Measurements from ENCODE around the gene TBX10.

The TBX10 gene

DNA sequence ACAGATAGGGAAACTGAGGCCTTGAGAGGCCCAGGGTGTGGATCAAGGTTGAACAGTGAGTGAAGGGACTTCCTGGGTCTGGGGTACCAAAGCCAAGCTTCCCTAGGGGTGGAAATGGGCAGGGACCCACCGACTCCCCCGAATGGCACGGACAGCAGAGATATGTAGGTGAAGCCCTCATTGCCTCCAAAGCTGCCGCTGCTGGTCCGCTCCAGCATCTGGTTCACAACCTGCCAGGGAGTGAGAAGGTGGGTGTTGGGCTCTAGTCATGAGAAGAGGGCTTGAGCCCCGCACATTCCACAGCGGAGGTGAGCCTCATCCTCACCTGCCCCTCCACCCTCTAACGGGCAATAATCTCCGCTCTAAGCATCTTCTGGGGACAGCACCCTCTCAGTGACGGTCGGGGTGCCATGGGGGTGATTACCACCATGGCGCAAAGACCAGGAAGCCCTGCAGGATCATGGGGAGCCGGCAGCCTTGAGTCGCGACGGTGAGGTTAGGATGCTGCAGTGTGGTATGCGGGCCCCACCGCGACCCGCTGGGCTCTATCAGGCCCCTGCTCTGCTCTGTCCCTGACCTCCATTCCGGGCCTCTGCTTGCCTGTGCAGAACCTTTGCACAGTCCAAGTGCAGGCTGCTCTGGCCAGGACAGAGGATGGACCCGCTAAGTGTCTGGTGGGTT is 24.1 kb upstream of the TBX10 start:
- no peak for TF ChIP-seq TAF1 (IDR thresholded peaks at IDR 0.05; ENCODE audit: borderline replicate concordance, insufficient read depth, low read length)
- TF ChIP-seq, protein P1, sequence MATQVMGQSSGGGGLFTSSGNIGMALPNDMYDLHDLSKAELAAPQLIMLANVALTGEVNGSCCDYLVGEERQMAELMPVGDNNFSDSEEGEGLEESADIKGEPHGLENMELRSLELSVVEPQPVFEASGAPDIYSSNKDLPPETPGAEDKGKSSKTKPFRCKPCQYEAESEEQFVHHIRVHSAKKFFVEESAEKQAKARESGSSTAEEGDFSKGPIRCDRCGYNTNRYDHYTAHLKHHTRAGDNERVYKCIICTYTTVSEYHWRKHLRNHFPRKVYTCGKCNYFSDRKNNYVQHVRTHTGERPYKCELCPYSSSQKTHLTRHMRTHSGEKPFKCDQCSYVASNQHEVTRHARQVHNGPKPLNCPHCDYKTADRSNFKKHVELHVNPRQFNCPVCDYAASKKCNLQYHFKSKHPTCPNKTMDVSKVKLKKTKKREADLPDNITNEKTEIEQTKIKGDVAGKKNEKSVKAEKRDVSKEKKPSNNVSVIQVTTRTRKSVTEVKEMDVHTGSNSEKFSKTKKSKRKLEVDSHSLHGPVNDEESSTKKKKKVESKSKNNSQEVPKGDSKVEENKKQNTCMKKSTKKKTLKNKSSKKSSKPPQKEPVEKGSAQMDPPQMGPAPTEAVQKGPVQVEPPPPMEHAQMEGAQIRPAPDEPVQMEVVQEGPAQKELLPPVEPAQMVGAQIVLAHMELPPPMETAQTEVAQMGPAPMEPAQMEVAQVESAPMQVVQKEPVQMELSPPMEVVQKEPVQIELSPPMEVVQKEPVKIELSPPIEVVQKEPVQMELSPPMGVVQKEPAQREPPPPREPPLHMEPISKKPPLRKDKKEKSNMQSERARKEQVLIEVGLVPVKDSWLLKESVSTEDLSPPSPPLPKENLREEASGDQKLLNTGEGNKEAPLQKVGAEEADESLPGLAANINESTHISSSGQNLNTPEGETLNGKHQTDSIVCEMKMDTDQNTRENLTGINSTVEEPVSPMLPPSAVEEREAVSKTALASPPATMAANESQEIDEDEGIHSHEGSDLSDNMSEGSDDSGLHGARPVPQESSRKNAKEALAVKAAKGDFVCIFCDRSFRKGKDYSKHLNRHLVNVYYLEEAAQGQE (IDR thresholded peaks at IDR 0.05; ENCODE audit: insufficient read depth in 1 of 2, low read depth in 2 of 2, low read length in 2 of 2) = no peak
- TF ChIP-seq SIN3A (IDR thresholded peaks at IDR 0.05; ENCODE audit: borderline replicate concordance, insufficient read depth, low read length) = no peak
- TF ChIP-seq FOXP2 (optimal IDR thresholded peaks at IDR 0.05; ENCODE audit: borderline replicate concordance, extremely low read depth, extremely low read length, insufficient read depth) = no peak

DNA sequence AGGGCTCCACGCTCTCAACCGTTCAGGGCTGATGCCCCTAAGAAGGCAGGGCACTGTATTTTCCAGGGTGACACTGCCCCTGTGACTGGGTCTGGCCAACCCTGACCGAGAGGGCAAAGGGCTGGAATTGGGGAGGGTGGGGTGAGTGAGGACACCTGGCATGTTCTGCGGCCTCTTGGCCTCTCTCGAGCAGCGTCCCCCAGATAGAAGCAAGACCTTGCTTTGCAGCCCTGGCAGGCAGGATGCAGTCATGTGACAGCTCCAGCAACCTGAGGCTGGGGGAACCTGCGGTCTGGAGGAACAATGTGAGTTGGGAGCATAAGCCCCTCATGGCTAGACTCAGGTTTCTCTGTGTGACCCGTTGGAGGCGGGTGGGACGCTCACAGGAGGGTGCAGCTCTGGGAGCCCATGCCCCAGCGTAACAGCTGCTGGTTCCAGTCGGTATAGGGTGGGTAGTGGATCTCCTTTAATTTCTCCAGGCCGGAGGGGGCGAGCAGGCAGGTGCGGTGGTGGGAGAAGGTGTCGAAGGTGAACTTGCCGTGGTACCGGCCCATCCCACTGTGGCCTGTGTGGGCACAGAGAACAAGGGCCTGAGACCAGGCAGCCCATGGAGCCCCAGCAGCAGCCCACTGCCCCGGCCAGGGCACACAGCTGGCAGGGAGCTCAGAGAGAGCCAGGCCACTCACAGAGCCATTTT is 23.4 kb upstream of the TBX10 start:
- TF ChIP-seq POLR2AphosphoS5 (IDR thresholded peaks at IDR 0.05; ENCODE audit: low read depth, low read length) = no peak
- TF ChIP-seq SIN3A (IDR thresholded peaks at IDR 0.05; ENCODE audit: borderline replicate concordance, insufficient read depth, low read length) = no peak
- no peak for TF ChIP-seq TAF1 (IDR thresholded peaks at IDR 0.05; ENCODE audit: borderline replicate concordance, insufficient read depth, low read length)
- no peak for TF ChIP-seq FOXP2 (optimal IDR thresholded peaks at IDR 0.05; ENCODE audit: borderline replicate concordance, extremely low read depth, extremely low read length, insufficient read depth)
- TF ChIP-seq, protein P1 (IDR thresholded peaks at IDR 0.05; ENCODE audit: insufficient read depth in 1 of 2, low read depth in 2 of 2, low read length in 2 of 2) = no peak

DNA sequence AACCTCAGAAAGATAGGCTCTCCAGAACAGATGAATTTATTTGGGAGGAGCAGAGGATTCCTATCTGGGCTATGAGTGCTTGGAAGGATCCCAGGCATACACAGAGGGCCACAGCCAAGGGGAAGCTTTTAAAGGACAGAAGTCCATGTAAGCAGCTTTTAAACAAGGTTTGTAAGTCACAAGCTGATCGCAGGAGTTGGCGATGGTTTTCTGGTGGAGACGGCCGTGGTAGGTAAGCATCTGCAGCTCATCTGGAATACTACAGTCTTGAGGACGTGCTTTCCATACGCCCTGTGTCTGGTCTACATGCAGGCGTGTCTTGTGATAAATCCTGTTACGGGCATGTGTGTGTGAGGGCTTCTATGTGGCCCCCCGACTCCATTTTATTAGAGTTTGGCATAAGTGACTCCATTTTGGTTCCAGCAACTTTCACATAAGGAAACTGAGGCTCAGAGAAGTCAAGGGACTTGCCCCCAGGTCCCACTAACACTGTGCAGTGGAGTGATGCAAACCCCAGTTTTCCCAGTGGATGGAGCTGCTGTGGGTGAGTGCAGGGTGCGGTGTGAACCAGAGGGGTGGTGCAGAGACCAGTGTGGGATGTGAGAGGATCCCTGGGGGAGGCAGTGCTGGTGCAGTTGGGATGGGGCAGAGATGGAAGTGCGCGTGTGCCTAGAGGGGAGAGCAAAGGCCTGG is 22.7 kb upstream of the TBX10 start:
- no peak for TF ChIP-seq SIN3A (IDR thresholded peaks at IDR 0.05; ENCODE audit: borderline replicate concordance, insufficient read depth, low read length)
- no peak for TF ChIP-seq POLR2AphosphoS5 (IDR thresholded peaks at IDR 0.05; ENCODE audit: low read depth, low read length)
- no peak for TF ChIP-seq TAF1 (IDR thresholded peaks at IDR 0.05; ENCODE audit: borderline replicate concordance, insufficient read depth, low read length)
- TF ChIP-seq, protein P1 (IDR thresholded peaks at IDR 0.05; ENCODE audit: insufficient read depth in 1 of 2, low read depth in 2 of 2, low read length in 2 of 2) = no peak
- TF ChIP-seq FOXP2 (optimal IDR thresholded peaks at IDR 0.05; ENCODE audit: borderline replicate concordance, extremely low read depth, extremely low read length, insufficient read depth) = no peak

DNA sequence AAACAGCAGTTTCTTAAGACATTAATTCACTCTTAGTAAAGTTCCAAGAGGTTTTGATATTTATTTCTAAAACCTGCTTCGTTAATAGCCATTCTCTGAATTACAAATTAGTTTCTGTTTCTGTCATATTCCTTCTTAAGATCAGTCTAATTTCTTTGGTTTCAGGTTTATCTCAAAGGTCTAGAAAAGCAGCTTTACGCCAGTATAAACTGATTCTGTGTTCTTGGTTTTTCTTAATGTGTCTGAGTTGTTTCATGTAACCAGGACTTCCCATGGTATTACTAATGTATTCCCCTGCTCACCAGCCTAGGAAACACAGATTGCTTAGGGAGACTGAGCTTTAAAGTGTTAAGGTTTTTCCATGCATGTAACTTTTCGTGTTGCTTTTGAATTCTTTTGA is 17.7 kb upstream of the TBX10 start:
- TF ChIP-seq, protein P1 (IDR thresholded peaks at IDR 0.05; ENCODE audit: insufficient read depth in 1 of 2, low read depth in 2 of 2, low read length in 2 of 2) = no peak
- TF ChIP-seq SIN3A (IDR thresholded peaks at IDR 0.05; ENCODE audit: borderline replicate concordance, insufficient read depth, low read length) (no peak), FOXP2 (optimal IDR thresholded peaks at IDR 0.05; ENCODE audit: borderline replicate concordance, extremely low read depth, extremely low read length, insufficient read depth) (no peak), TAF1 (IDR thresholded peaks at IDR 0.05; ENCODE audit: borderline replicate concordance, insufficient read depth, low read length) (no peak), POLR2AphosphoS5 (IDR thresholded peaks at IDR 0.05; ENCODE audit: low read depth, low read length) (no peak)

Measured in PFSK-1 (cell line).